Panc1 (cell line): ENCODE data around the gene MACROH2A1.

Source experiments
- CTCF ChIP-seq: fragments of 450-650 bp; IDR thresholded peaks from 2 replicates; pipeline ENCODE4 v1.5.1; 2017; ENCODE audit warnings: mild to moderate bottlenecking
- POLR2AphosphoS5 ChIP-seq: IDR thresholded peaks from 2 replicates; pipeline ENCODE4 v1.6.1; 2012; ENCODE audit warnings: mild to moderate bottlenecking, low read depth, low read length, moderate library complexity
- REST ChIP-seq, 2 experiments: IDR thresholded peaks; 2 replicates each; pipeline ENCODE4 v1.6.1; 2011 to 2012; ENCODE audit warnings: low read depth in 2 of 2, control low read depth in 1 of 2, low read length in 1 of 2, mild to moderate bottlenecking in 1 of 2, moderate library complexity in 1 of 2; ENCODE audit not compliant: insufficient read depth in 1 of 2
- SIN3A ChIP-seq: IDR thresholded peaks from 2 replicates; pipeline ENCODE4 v1.6.1; 2012; ENCODE audit warnings: low read depth, mild to moderate bottlenecking, low read length, moderate library complexity, borderline replicate concordance; ENCODE audit not compliant: insufficient read depth

GRCh38 chr5:135360278-135361274 is 38.5 kb downstream of the MACROH2A1 start:
- TF ChIP-seq CTCF (no peak), REST (IDR thresholded peaks at IDR 0.05; ENCODE audit: insufficient read depth in 1 of 2, low read depth in 2 of 2, low read length in 1 of 2) (no peak), POLR2AphosphoS5 (no peak), SIN3A (no peak)
